Smooth muscle cell (in vitro differentiated cells): ENCODE results near the gene SLBP. TPM values are rescaled to one million over a fixed set of nuclear protein-coding genes. Genes with fewer than 3 reads are reported as not detected.

Source experiments
- DNase-seq: peaks from one replicate; lab custom pipeline; 2025; ENCODE audit not compliant: unreplicated experiment; lab: John Stamatoyannopoulos, UW
- H2AFZ ChIP-seq: fragments of 200-600 bp; sonication (generic); 2 replicates; pipeline ENCODE4 v1.6.0; 2016; ENCODE audit warnings: antibody characterized with exemption, low read depth, mild to moderate bottlenecking
- H3F3A ChIP-seq: fragments of 200-600 bp; sonication (generic); 2 replicates; pipeline ENCODE4 v1.6.0; 2017; ENCODE audit warnings: antibody characterized with exemption, low read depth
- H3K27ac ChIP-seq: fragments of 200-600 bp; sonication (generic); 2 replicates; pipeline ENCODE4 v1.5.1; 2016; ENCODE audit warnings: low read depth, mild to moderate bottlenecking
- H3K27me3 ChIP-seq: fragments of 200-600 bp; sonication (generic); 2 replicates; pipeline ENCODE4 v1.6.1; 2016; ENCODE audit warnings: low read depth, mild to moderate bottlenecking
- H3K36me3 ChIP-seq: fragments of 200-600 bp; sonication (generic); 2 replicates; pipeline ENCODE4 v1.5.1; 2016; ENCODE audit warnings: low read depth
- H3K4me1 ChIP-seq: fragments of 200-600 bp; sonication (generic); 2 replicates; pipeline ENCODE4 v1.5.1; 2016; ENCODE audit warnings: low read depth
- H3K4me2 ChIP-seq: fragments of 200-600 bp; sonication (generic); 2 replicates; pipeline ENCODE4 v1.6.0; 2016; ENCODE audit warnings: mild to moderate bottlenecking
- H3K4me3 ChIP-seq: fragments of 200-600 bp; sonication (generic); 2 replicates; pipeline ENCODE4 v1.5.1; 2016; ENCODE audit warnings: mild to moderate bottlenecking
- H3K79me2 ChIP-seq: fragments of 200-600 bp; sonication (generic); 2 replicates; pipeline ENCODE4 v1.6.0; 2016; ENCODE audit warnings: low read depth, mild to moderate bottlenecking
- H3K9ac ChIP-seq: fragments of 200-600 bp; sonication (generic); 2 replicates; pipeline ENCODE4 v1.6.0; 2016; ENCODE audit warnings: low read depth
- H3K9me3 ChIP-seq: fragments of 200-600 bp; sonication (generic); replicated peaks from 2 replicates; pipeline ENCODE4 v1.5.1; 2016; ENCODE audit warnings: low read depth
- H4K20me1 ChIP-seq: fragments of 200-600 bp; sonication (generic); 2 replicates; pipeline ENCODE4 v1.6.0; 2016; ENCODE audit warnings: low read depth
- WGBS: methylation state at CpG from one replicate; pipeline ENCODE4 v1.1.7; 2016; ENCODE audit warnings: low lambda C conversion rate; 5-methylcytosine and 5-hydroxymethylcytosine counted together
- polyA plus RNA-seq: library from polyadenylated mRNA; unstranded; fragments of >200 nt; fragmentation: Nextera tagmentation; extraction: Ambion mirVana; gene quantifications from 2 replicates; pipeline ENCODE4 v1.2.1, GENCODE V29; 2016
- total RNA-seq: library from RNA; depleted of rRNA; stranded (reverse); fragments of >200 nt; gene quantifications from 2 replicates; pipeline ENCODE4 v1.2.3, GENCODE V29; 2014
- TF ChIP-seq, protein P1 (sequence below): fragments of 200-600 bp; sonication (generic); IDR thresholded peaks from 2 replicates; pipeline ENCODE4 v1.5.1; 2017; ENCODE audit warnings: borderline replicate concordance, mild to moderate bottlenecking, antibody characterized with exemption; ENCODE audit not compliant: insufficient read depth, poor library complexity, severe bottlenecking

Gene SLBP
- total and polyA plus RNA-seq, 2 experiments from 2014 or later: 55.4 to 63.9 TPM

DNA sequence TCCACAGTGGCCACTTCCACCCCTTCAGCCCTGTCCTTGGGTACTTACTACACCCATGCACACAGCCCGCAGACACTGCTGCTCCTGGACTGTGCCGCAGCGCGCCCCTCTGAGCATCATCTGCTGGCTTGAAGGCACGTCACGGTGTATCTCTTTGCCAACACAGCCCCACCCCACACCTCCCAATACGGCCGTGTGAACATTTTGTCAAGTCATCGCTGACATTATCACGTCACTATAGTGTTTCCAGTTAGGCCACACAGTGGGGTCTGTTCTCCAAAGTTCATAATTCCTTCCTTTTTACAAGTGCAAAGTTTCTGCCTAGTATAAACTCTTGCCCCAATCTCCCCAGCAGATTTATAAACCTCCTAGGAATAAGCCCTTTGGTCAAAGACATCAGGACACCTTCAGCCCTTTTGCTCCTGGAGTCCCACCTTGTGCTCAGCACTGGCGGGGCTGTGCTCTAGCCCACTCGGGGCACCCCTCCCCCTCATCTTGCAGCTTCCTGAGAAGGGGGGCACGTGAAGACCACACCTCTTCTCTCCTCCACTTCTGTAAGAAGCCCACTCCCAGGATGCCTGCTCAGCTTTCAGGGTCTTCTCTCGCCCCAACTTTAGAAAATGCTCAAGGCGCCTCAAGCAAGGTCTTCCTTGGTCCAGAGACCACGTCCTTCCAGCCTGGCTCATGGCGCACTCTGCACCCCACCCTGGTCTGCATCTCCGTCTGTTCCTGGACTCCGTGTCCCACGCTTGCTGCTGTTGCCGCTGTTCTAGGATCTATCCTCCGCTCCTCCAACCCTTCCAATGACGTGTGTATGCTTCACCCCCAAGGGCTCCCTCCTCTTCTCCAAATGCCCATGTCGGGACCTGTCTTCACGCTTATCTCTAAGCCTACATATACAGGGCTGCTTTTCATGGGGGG is 35.3 kb downstream of the SLBP start:
- Histone ChIP-seq H3K4me2 (no peak overlapping the region), H3K4me1 (no peaks in the 10 kb centered on the region), H3K9ac (no peak overlapping the region), H3K36me3 (no peaks in the 10 kb centered on the region), H3F3A (no peaks in the 10 kb centered on the region), H3K27ac (no peak overlapping the region), H3K79me2 (no peaks in the 10 kb centered on the region), H3K4me3 (no peak overlapping the region), H3K27me3 (no peaks in the 10 kb centered on the region), H3K9me3 (no peaks in the 10 kb centered on the region), H4K20me1 (no peaks in the 10 kb centered on the region), H2AFZ (no peak overlapping the region)
- no peak for DNase-seq
- TF ChIP-seq, protein P1, sequence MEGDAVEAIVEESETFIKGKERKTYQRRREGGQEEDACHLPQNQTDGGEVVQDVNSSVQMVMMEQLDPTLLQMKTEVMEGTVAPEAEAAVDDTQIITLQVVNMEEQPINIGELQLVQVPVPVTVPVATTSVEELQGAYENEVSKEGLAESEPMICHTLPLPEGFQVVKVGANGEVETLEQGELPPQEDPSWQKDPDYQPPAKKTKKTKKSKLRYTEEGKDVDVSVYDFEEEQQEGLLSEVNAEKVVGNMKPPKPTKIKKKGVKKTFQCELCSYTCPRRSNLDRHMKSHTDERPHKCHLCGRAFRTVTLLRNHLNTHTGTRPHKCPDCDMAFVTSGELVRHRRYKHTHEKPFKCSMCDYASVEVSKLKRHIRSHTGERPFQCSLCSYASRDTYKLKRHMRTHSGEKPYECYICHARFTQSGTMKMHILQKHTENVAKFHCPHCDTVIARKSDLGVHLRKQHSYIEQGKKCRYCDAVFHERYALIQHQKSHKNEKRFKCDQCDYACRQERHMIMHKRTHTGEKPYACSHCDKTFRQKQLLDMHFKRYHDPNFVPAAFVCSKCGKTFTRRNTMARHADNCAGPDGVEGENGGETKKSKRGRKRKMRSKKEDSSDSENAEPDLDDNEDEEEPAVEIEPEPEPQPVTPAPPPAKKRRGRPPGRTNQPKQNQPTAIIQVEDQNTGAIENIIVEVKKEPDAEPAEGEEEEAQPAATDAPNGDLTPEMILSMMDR: no peak
- 86% methylated on average over 25 of the region's 25 CpGs for WGBS

DNA sequence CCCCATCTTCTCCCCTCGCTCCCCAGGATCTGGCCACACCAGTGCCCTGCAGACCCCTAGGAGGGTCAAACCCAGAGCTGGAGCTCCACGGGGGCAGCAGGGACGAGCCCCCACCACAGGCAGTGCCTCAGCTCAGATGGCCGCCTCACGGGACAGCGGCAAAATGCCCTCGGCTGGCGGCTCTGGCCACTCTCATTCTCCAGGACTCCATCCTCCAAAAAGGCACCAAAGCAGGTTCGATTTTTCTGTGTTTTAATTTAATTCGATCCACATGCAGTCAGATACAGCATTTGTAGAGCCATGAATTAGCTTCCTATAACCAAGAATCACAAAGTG is 36.3 kb downstream of the SLBP start:
- H3K27ac ChIP-seq: no peak overlapping the region
- TF ChIP-seq, protein P1: no peak
- H4K20me1 ChIP-seq: no peaks in the 10 kb centered on the region
- H3K79me2 ChIP-seq: no peaks in the 10 kb centered on the region
- no peak overlapping the region for H3K4me2 ChIP-seq
- H3K9me3 ChIP-seq: no peaks in the 10 kb centered on the region
- H3F3A ChIP-seq: no peaks in the 10 kb centered on the region
- H3K27me3 ChIP-seq: no peaks in the 10 kb centered on the region
- H3K4me1 ChIP-seq: no peaks in the 10 kb centered on the region
- no peak overlapping the region for H3K9ac ChIP-seq
- 81% methylated on average over 10 of the region's 10 CpGs for WGBS
- DNase-seq: no peak
- no peak overlapping the region for H3K4me3 ChIP-seq
- no peak overlapping the region for H2AFZ ChIP-seq
- no peaks in the 10 kb centered on the region for H3K36me3 ChIP-seq

DNA sequence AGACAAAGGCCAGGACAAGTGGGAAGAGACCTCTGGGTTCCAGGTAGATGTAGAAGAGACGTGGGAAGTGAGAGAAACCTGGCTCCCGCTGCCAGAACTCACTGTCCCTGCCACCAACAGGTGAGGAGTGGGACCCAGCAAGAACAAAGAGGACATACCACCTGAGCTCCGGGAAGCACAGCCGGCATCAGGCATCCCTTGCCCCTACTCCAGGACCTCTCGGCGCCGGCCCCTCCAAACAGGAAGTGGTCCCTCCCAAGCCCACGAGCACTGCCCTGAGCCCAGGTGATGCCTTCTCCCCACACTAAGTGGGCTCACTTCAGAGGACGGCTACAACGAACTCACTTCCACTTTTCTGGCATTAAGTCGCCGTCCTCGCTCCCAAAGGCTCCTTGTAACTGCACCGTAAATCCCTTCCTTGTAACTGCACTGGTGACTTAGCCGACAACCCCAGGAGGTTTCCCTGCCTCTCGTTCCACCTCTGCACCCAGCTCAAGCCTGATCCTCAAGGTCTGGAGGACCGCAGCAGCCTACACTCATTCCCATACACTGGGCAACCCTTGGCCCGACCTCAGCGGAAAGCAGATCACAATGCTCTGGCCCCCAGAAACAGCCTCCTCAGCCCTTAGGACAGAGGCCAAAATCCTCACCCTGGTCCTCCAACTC is 36.9 kb downstream of the SLBP start:
- H3K27ac ChIP-seq: no peak overlapping the region
- H3K4me1 ChIP-seq: no peaks in the 10 kb centered on the region
- no peak overlapping the region for H2AFZ ChIP-seq
- no peaks in the 10 kb centered on the region for H3K36me3 ChIP-seq
- no peaks in the 10 kb centered on the region for H3F3A ChIP-seq
- no peaks in the 10 kb centered on the region for H3K27me3 ChIP-seq
- no peaks in the 10 kb centered on the region for H3K9me3 ChIP-seq
- no peaks in the 10 kb centered on the region for H3K79me2 ChIP-seq
- no peak overlapping the region for H3K4me2 ChIP-seq
- 89% methylated on average over 17 of the region's 19 CpGs for WGBS
- DNase-seq: no peak
- no peaks in the 10 kb centered on the region for H4K20me1 ChIP-seq
- no peak overlapping the region for H3K9ac ChIP-seq
- TF ChIP-seq, protein P1: no peak
- no peak overlapping the region for H3K4me3 ChIP-seq

DNA sequence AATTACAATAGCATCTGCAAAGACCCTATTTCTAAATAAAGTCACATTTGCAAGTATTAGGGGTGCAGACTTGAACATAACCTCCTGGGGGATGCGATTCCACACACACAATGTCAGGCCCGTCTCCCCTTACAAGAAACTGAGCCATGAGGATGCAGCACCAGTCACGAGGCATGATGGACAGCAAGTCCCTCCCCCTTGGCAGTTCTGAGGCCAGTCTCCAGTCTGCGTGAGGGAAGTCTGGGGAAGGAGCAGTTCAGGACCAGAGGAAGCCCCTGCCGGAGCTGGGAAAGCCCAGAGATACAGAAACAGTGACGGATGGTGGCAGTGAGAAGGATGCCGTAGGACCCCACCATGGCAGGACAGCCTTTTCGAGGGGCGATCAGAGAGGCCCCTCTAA is 37.4 kb downstream of the SLBP start:
- no peak for DNase-seq
- Histone ChIP-seq H2AFZ (no peak overlapping the region), H3K9ac (no peak overlapping the region), H3K4me3 (no peak overlapping the region), H3K4me2 (no peak overlapping the region), H3K27ac (no peak overlapping the region), H3F3A (no peaks in the 10 kb centered on the region), H3K4me1 (no peaks in the 10 kb centered on the region), H3K36me3 (no peaks in the 10 kb centered on the region), H3K9me3 (no peaks in the 10 kb centered on the region), H3K27me3 (no peaks in the 10 kb centered on the region), H3K79me2 (no peaks in the 10 kb centered on the region), H4K20me1 (no peaks in the 10 kb centered on the region)
- TF ChIP-seq, protein P1: no peak
- WGBS: 73% methylated on average over 9 of the region's 9 CpGs
